K562 (cell line): Measurements from ENCODE around the gene ENTREP3. TPM values are rescaled to one million over a fixed set of nuclear protein-coding genes. Genes with fewer than 3 reads are reported as not detected.

Experiments used
- ATF6 ChIP-seq: sonication (generic); formaldehyde crosslinking; IDR thresholded peaks from 2 replicates; pipeline ENCODE4 v1.4.0; 2020; ENCODE audit warnings: mild to moderate bottlenecking, missing genetic modification reagents
- ATF7 ChIP-seq: fragments of 450-650 bp; IDR thresholded peaks from 2 replicates; pipeline ENCODE4 v1.7.1; 2014; ENCODE audit warnings: mild to moderate bottlenecking, moderate library complexity
- C11orf30 ChIP-seq: fragments of 450-650 bp; IDR thresholded peaks from 2 replicates; pipeline ENCODE4 v1.6.1; 2016; ENCODE audit warnings: low read depth, mild to moderate bottlenecking
- CBX2 ChIP-seq: fragments of 200-600 bp; sonication (generic); IDR thresholded peaks from one replicate; pipeline ENCODE4 v1.6.1; 2012; ENCODE audit warnings: mild to moderate bottlenecking, low read length, inconsistent platforms; ENCODE audit not compliant: insufficient read depth, poor library complexity, severe bottlenecking
- CREM ChIP-seq: IDR thresholded peaks from 2 replicates; pipeline ENCODE4 v1.6.1; 2014; ENCODE audit warnings: antibody characterized with exemption, low read depth
- E2F6 ChIP-seq, 2 experiments: IDR thresholded peaks; 2 replicates each; pipeline ENCODE4 v1.6.1; 2011; ENCODE audit warnings: borderline replicate concordance in 1 of 2, control low read depth in 1 of 2, low read depth in 1 of 2, low read length in 1 of 2, mild to moderate bottlenecking in 1 of 2, mixed read lengths in 1 of 2, moderate library complexity in 1 of 2; ENCODE audit not compliant: insufficient read depth in 1 of 2, insufficient read length in 1 of 2, poor library complexity in 1 of 2, severe bottlenecking in 1 of 2; ENCODE audit errors: extremely low read depth in 1 of 2
- NEUROD1 ChIP-seq: fragments of 150-350 bp; IDR thresholded peaks from 2 replicates; pipeline ENCODE4 v1.6.1; 2014; ENCODE audit warnings: borderline replicate concordance, low read length, low read depth; ENCODE audit not compliant: partially characterized antibody
- RBM14 ChIP-seq: fragments of 200-400 bp; formaldehyde crosslinking; IDR thresholded peaks from 2 replicates; pipeline ENCODE4 v1.6.1; 2018; ENCODE audit warnings: low read depth, mild to moderate bottlenecking, low read length, moderate library complexity, borderline replicate concordance; ENCODE audit not compliant: insufficient read depth
- SETDB1 ChIP-seq: IDR thresholded peaks from one replicate; pipeline ENCODE4 v1.6.1; 2012; ENCODE audit warnings: low read length, control low read depth, inconsistent platforms
- ZBED1 ChIP-seq: IDR thresholded peaks from 2 replicates; pipeline ENCODE4 v1.6.1; 2014
- ZNF518B ChIP-seq: fragments of 250-450 bp; sonication (Bioruptor Pico); IDR thresholded peaks from 2 replicates; pipeline ENCODE4 v1.5.0; 2021; ENCODE audit warnings: mild to moderate bottlenecking, moderate library complexity
- ZNF592 ChIP-seq: fragments of 450-650 bp; IDR thresholded peaks from 2 replicates; pipeline ENCODE4 v1.6.1; 2017; ENCODE audit warnings: antibody characterized with exemption, mild to moderate bottlenecking
- ZNF668 ChIP-seq: fragments of 250-450 bp; sonication (Bioruptor Pico); IDR thresholded peaks from 2 replicates; pipeline ENCODE4 v1.8.0; 2022; ENCODE audit warnings: mild to moderate bottlenecking, inconsistent platforms
- ZZZ3 ChIP-seq: fragments of 450-650 bp; IDR thresholded peaks from 2 replicates; pipeline ENCODE4 v1.6.1; 2016; ENCODE audit warnings: antibody characterized with exemption, mild to moderate bottlenecking, moderate library complexity
- polyA plus RNA-seq, 8 experiments: library from polyadenylated mRNA; depleted of rRNA in 4 of 8; stranded (reverse) in 5 of 8; unstranded in 3 of 8; fragments of >200 nt; fragmentation: Nextera tagmentation in 2 of 8; fragmentation: Illumina TruSeq in 1 of 8; extraction: Ambion mirVana in 2 of 8; extraction: Trizol in 1 of 8; gene quantifications; 2 replicates each; pipeline versions ENCODE4 v1.2.1 to v1.2.3, GENCODE V29; 2011 to 2014; ENCODE audit warnings: inconsistent platforms in 1 of 8, missing spikeins in 1 of 8
- total RNA-seq, 7 experiments: library from RNA; depleted of rRNA in 6 of 7; stranded (reverse); fragments of >200 nt in 6 of 7; fragmentation: Illumina TruSeq in 2 of 7; extraction: Trizol in 2 of 7; gene quantifications; 2 replicates each; pipeline versions ENCODE4 v1.2.1 to v1.2.3, GENCODE V29; 2011 to 2021; ENCODE audit warnings: low replicate concordance in 1 of 7

Gene ENTREP3
- total and polyA plus RNA-seq, 9 of the 15 experiments (the other 6 are each of a cell fraction or from before 2014, with no cell fraction given): 1.9 to 41.8 (median 5.9) TPM

GRCh38 chr1:155206891-155207805 is 48.1 kb downstream of the ENTREP3 start (continued):
- TF ChIP-seq ZNF518B (CRISPR knock-in tag) (no peak), ZNF668 (CRISPR knock-in tag) (no peak), CREM (peak; percentile 37), NEUROD1 (no peak), RBM14 (no peak), ZNF592 (peak; percentile 68), ATF6 (CRISPR knock-in tag) (no peak), C11orf30 (no peak), CBX2 (no peak), ZBED1 (no peak), SETDB1 (no peak), ATF7 (0 out of 2 replicates have a peak, but pooled peaks have one; percentile 13), E2F6 (IDR thresholded peaks at IDR 0.05; ENCODE audit: borderline replicate concordance in 1 of 2, extremely low read depth in 1 of 2, insufficient read depth in 1 of 2, insufficient read length in 1 of 2, low read depth in 1 of 2, low read length in 1 of 2, poor library complexity in 1 of 2, severe bottlenecking in 1 of 2) (peak in 1 of 2 experiments; percentile 38), ZZZ3 (no peak)
